BJ (cell line): ENCODE results near the gene TAF3. TPM values are rescaled to one million over a fixed set of nuclear protein-coding genes. Genes with fewer than 3 reads are reported as not detected.

Source experiments
- CTCF ChIA-PET: fragments of 350-600 bp; formaldehyde crosslinking; extraction: SDS; loops from one replicate; lab custom pipeline; 2021; ENCODE audit warnings: antibody characterized with exemption, inconsistent platforms; lab: Yijun Ruan, JAX
- POLR2A ChIA-PET: fragments of 300-600 bp; sonication (Branson Sonifier 250); formaldehyde crosslinking; extraction: SDS; loops from one replicate; lab custom pipeline; 2021; ENCODE audit warnings: antibody characterized with exemption; lab: Charles Lee
- DNase-seq: peaks from one replicate; pipeline ENCODE4 v3.0.0-alpha.2; 2011; ENCODE audit warnings: low read depth
- H3K27me3 ChIP-seq: 2 replicates; pipeline ENCODE4 v1.6.0; 2011; ENCODE audit warnings: low read length; ENCODE audit not compliant: control insufficient read depth, insufficient read depth
- H3K36me3 ChIP-seq: 2 replicates; pipeline ENCODE4 v1.5.1; 2011; ENCODE audit warnings: low read length; ENCODE audit not compliant: control insufficient read depth, insufficient read depth
- H3K4me3 ChIP-seq: 2 replicates; pipeline ENCODE4 v1.5.1; 2011; ENCODE audit warnings: low read depth, mild to moderate bottlenecking, control low read depth, low read length
- polyA plus RNA-seq: library from polyadenylated mRNA; depleted of rRNA; stranded (reverse); fragments of >200 nt; gene quantifications from 2 replicates; pipeline ENCODE4 v1.2.3, GENCODE V29; 2011
- TF ChIP-seq, protein P1 (sequence below): IDR thresholded peaks from 2 replicates; pipeline ENCODE4 v1.5.1; 2011; ENCODE audit warnings: low read depth, mild to moderate bottlenecking, control low read depth, inconsistent platforms, low read length, moderate library complexity; ENCODE audit not compliant: insufficient read depth

Gene TAF3
- polyA plus RNA-seq, 1 experiment, result 1.8 TPM

DNA sequence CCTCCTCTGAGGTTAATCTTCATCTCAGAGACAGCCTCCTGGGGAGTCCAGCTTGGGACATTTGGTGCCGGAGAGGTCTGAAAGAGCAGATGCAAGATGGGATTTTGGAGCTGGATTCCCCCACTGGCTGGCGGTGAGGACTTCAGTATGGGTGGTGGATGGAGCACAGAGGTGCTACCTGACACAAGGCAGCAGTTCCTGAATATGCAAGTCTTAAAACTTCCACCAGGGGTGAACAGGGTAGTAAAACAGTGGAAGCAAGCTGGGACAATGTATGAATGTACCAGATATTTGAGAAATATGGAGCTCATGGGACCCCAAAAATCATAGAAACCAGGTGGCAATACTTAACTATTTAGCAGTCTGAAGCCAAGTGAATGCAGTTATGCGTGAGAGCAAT, 4.8 kb upstream of the TAF3 start:
- DNase-seq, result no peak
- H3K36me3 ChIP-seq, result peaks cover 1% of the 10 kb centered on the region; the same call in 1 of the 2 replicates
- ChIA-PET CTCF (interaction anchor here (0.6 to 1.1 kb wide), 3 partner anchors 11 to 198 kb away, joined by 3 read pairs; no protein-coding TSS in a partner anchor), POLR2A (no interaction called here)
- H3K4me3 ChIP-seq, result no peak overlapping the region
- TF ChIP-seq, protein P1, sequence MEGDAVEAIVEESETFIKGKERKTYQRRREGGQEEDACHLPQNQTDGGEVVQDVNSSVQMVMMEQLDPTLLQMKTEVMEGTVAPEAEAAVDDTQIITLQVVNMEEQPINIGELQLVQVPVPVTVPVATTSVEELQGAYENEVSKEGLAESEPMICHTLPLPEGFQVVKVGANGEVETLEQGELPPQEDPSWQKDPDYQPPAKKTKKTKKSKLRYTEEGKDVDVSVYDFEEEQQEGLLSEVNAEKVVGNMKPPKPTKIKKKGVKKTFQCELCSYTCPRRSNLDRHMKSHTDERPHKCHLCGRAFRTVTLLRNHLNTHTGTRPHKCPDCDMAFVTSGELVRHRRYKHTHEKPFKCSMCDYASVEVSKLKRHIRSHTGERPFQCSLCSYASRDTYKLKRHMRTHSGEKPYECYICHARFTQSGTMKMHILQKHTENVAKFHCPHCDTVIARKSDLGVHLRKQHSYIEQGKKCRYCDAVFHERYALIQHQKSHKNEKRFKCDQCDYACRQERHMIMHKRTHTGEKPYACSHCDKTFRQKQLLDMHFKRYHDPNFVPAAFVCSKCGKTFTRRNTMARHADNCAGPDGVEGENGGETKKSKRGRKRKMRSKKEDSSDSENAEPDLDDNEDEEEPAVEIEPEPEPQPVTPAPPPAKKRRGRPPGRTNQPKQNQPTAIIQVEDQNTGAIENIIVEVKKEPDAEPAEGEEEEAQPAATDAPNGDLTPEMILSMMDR, result no peak
- H3K27me3 ChIP-seq, result 0 out of 2 replicates have a peak, but pooled peaks cover 1% of the 10 kb centered on the region

DNA sequence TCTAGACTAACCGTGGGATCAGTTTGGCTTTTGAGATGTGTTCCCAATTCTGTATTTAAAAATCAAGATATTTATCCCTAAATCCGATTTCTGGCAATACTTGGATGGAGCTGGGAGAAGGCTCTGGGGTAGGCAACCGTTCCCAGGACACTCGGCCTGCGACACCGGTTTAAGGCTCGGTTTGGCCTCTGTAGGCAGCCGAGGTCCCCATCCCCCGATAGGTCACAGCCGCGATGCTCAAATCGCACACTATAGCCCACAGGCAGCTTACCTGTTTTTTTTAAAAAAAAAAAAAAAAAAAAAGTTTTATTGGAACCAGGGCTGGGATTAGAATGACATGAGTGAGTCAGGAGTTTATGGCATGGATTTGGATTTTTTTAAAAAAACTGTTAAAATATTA, 729 bp upstream of the TAF3 start:
- CTCF ChIA-PET, result interaction anchor here (1.0 kb wide), 1 partner anchor 8 kb away, joined by 4 read pairs; no protein-coding TSS in a partner anchor
- peak overlapping the region; percentile 98 for H3K4me3 ChIP-seq
- no peaks in the 10 kb centered on the region for H3K36me3 ChIP-seq
- POLR2A ChIA-PET, result no interaction called here
- DNase-seq, result no peak
- TF ChIP-seq, protein P1, result no peak
- 0 out of 2 replicates have a peak, but pooled peaks cover 1% of the 10 kb centered on the region for H3K27me3 ChIP-seq

DNA sequence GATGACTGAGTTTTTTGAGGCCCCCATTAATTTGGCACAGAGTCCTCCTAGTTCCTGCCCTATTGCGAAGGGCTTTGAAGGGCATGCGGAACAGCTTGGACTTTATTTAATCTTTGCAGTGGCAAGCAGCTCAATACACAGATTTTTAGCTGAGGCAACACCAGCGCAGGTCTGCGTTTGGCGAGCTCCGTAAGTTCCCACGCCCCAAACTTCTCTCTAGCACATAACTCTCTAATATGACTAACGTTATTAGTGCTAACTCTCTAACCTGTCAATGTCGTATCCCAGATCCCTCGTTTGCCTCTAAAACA, 366 bp upstream of the TAF3 start:
- Histone ChIP-seq H3K27me3 (0 out of 2 replicates have a peak, but pooled peaks cover 1% of the 10 kb centered on the region), H3K36me3 (no peaks in the 10 kb centered on the region), H3K4me3 (peak overlapping the region; percentile 98)
- ChIA-PET POLR2A (no interaction called here), CTCF (interaction anchor here (1.0 to 1.6 kb wide), 2 partner anchors 8 to 15 kb away, joined by 4 read pairs; no protein-coding TSS in a partner anchor)
- no peak for DNase-seq
- TF ChIP-seq, protein P1, result no peak

DNA sequence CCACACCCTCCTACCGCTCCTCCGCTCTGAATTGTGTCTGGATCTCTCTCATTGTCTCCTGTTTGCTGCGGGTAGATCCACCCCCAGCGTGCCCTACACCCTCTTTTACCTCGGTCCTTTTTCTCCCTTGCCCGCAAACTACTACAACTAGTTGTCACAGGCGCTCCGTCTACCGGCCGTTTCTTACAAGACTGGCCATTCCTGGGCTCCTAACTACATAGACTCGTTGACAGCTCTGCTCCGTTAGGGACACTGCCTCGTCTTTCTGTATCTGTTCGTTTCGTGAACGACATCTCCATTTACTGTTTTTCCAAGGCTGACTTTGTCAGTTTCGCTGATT, 786 bp downstream of the TAF3 start:
- H3K36me3 ChIP-seq, result no peaks in the 10 kb centered on the region
- H3K27me3 ChIP-seq, result no peaks in the 10 kb centered on the region
- H3K4me3 ChIP-seq, result peak overlapping the region; percentile 98
- CTCF ChIA-PET, result interaction anchor here (0.8 to 2.1 kb wide), 4 partner anchors 13 to 294 kb away, joined by 3 to 6 read pairs (median 4); no protein-coding TSS in a partner anchor
- POLR2A ChIA-PET, result no interaction called here
- TF ChIP-seq, protein P1, result peak; percentile 64
- no peak for DNase-seq

DNA sequence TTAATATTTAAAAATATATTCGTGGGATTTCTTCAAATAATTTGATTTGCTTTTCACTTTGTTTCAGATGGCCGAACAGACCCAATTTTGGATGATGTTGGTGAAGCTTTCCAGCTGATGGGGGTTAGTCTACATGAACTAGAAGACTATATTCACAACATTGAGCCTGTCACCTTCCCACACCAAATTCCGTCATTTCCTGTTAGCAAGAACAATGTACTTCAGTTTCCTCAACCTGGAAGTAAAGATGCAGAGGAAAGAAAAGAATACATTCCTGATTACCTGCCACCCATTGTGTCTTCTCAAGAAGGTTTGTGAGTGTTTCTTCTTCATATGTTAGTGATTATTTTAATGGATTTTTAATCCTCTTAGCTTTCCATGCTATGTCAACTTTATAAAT, 5.9 kb downstream of the TAF3 start:
- TF ChIP-seq, protein P1, result no peak
- Histone ChIP-seq H3K27me3 (no peaks in the 10 kb centered on the region), H3K4me3 (no peak overlapping the region), H3K36me3 (no peaks in the 10 kb centered on the region)
- CTCF ChIA-PET, result no interaction called here
- POLR2A ChIA-PET, result no interaction called here
- DNase-seq, result no peak
